ENCODE measurements around the gene CYBA.
"Not testable (repeated sequence)": the region's sequence is repeated elsewhere in the genome, so short reads cannot be mapped to it uniquely, and the experiment has no call there.

CYBA gene

GRCh38 chr16:88677721-88678120, 26.9 kb upstream of the CYBA start:
- no peaks in the 10 kb centered on the region for H3K9me3 ChIP-seq (ENCODE audit: control insufficient read depth in 1 of 2, low read length in 2 of 2)
- H3K27me3 ChIP-seq (ENCODE audit: control insufficient read depth in 1 of 2, insufficient read depth in 2 of 2, low read length in 2 of 2) = no peaks in the 10 kb centered on the region
- H3K36me3 ChIP-seq (ENCODE audit: control insufficient read depth in 1 of 2, insufficient read depth in 2 of 2, low read length in 2 of 2) = peaks cover 0 to 3% of the 10 kb centered on the region in 2 donors
- no peak overlapping the region for H3K4me3 ChIP-seq (ENCODE audit: low read depth in 1 of 2, low read length in 2 of 2)
- no peak overlapping the region for H3K9ac ChIP-seq (ENCODE audit: low read depth in 1 of 2, low read length in 2 of 2)
- peaks cover 7 to 20% of the 10 kb centered on the region in 2 donors for H3K4me1 ChIP-seq (ENCODE audit: control insufficient read depth in 1 of 2, insufficient read depth in 2 of 2, low read length in 2 of 2)
- H3K27ac ChIP-seq (ENCODE audit: low read depth, low read length) = no peak overlapping the region

- H3K9me3 ChIP-seq (ENCODE audit: control insufficient read depth in 1 of 2, low read length in 2 of 2) = no peaks in the 10 kb centered on the region
- H3K4me3 ChIP-seq (ENCODE audit: low read depth in 1 of 2, low read length in 2 of 2) = no peak overlapping the region
- H3K27ac ChIP-seq (ENCODE audit: low read depth, low read length) = no peak overlapping the region
- H3K4me1 ChIP-seq (ENCODE audit: control insufficient read depth in 1 of 2, insufficient read depth in 2 of 2, low read length in 2 of 2) = peaks cover 0 to 12% of the 10 kb centered on the region in 2 donors
- no peak overlapping the region for H3K9ac ChIP-seq (ENCODE audit: low read depth in 1 of 2, low read length in 2 of 2)
- H3K27me3 ChIP-seq (ENCODE audit: control insufficient read depth in 1 of 2, insufficient read depth in 2 of 2, low read length in 2 of 2) = no peaks in the 10 kb centered on the region
- H3K36me3 ChIP-seq (ENCODE audit: control insufficient read depth in 1 of 2, insufficient read depth in 2 of 2, low read length in 2 of 2) = peaks cover 0 to 3% of the 10 kb centered on the region in 2 donors
These were observed 25.8 kb upstream of the CYBA start for GRCh38 chr16:88676502-88677242.

- Histone ChIP-seq H3K27ac (ENCODE audit: low read depth, low read length) (no peak overlapping the region), H3K27me3 (ENCODE audit: control insufficient read depth in 1 of 2, insufficient read depth in 2 of 2, low read length in 2 of 2) (no peaks in the 10 kb centered on the region), H3K9me3 (ENCODE audit: control insufficient read depth in 1 of 2, low read length in 2 of 2) (no peaks in the 10 kb centered on the region), H3K36me3 (ENCODE audit: control insufficient read depth in 1 of 2, insufficient read depth in 2 of 2, low read length in 2 of 2) (peaks cover 0 to 3% of the 10 kb centered on the region in 2 donors), H3K9ac (ENCODE audit: low read depth in 1 of 2, low read length in 2 of 2) (no peak overlapping the region), H3K4me1 (ENCODE audit: control insufficient read depth in 1 of 2, insufficient read depth in 2 of 2, low read length in 2 of 2) (no peaks in the 10 kb centered on the region), H3K4me3 (ENCODE audit: low read depth in 1 of 2, low read length in 2 of 2) (no peak overlapping the region)
These were observed 23.0 kb upstream of the CYBA start for GRCh38 chr16:88673716-88674379.

- Histone ChIP-seq H3K27ac (ENCODE audit: low read depth, low read length) (no peak overlapping the region), H3K36me3 (ENCODE audit: control insufficient read depth in 1 of 2, insufficient read depth in 2 of 2, low read length in 2 of 2) (peaks cover 0 to 3% of the 10 kb centered on the region in 2 donors)
These were observed 21.9 kb upstream of the CYBA start for GRCh38 chr16:88672776-88673175.

GRCh38 chr16:88671806-88672205, 21.0 kb upstream of the CYBA start:
- Histone ChIP-seq H3K27ac (ENCODE audit: low read depth, low read length) (no peak overlapping the region), H3K36me3 (ENCODE audit: control insufficient read depth in 1 of 2, insufficient read depth in 2 of 2, low read length in 2 of 2) (no peaks in the 10 kb centered on the region), H3K9me3 (ENCODE audit: control insufficient read depth in 1 of 2, low read length in 2 of 2) (no peaks in the 10 kb centered on the region), H3K9ac (ENCODE audit: low read depth in 1 of 2, low read length in 2 of 2) (no peak overlapping the region), H3K4me1 (ENCODE audit: control insufficient read depth in 1 of 2, insufficient read depth in 2 of 2, low read length in 2 of 2) (no peaks in the 10 kb centered on the region), H3K4me3 (ENCODE audit: low read depth in 1 of 2, low read length in 2 of 2) (no peak overlapping the region), H3K27me3 (ENCODE audit: control insufficient read depth in 1 of 2, insufficient read depth in 2 of 2, low read length in 2 of 2) (no peaks in the 10 kb centered on the region)

More at GRCh38 chr16:88672776-88673175, 21.9 kb upstream of the CYBA start:
- Histone ChIP-seq H3K9ac (ENCODE audit: low read depth in 1 of 2, low read length in 2 of 2) (no peak overlapping the region), H3K4me1 (ENCODE audit: control insufficient read depth in 1 of 2, insufficient read depth in 2 of 2, low read length in 2 of 2) (no peaks in the 10 kb centered on the region), H3K4me3 (ENCODE audit: low read depth in 1 of 2, low read length in 2 of 2) (no peak overlapping the region), H3K9me3 (ENCODE audit: control insufficient read depth in 1 of 2, low read length in 2 of 2) (no peaks in the 10 kb centered on the region), H3K27me3 (ENCODE audit: control insufficient read depth in 1 of 2, insufficient read depth in 2 of 2, low read length in 2 of 2) (no peaks in the 10 kb centered on the region)

GRCh38 chr16:88669980-88670379, 19.1 kb upstream of the CYBA start:
- no peaks in the 10 kb centered on the region for H3K27me3 ChIP-seq (ENCODE audit: control insufficient read depth in 1 of 2, insufficient read depth in 2 of 2, low read length in 2 of 2)
- no peaks in the 10 kb centered on the region for H3K36me3 ChIP-seq (ENCODE audit: control insufficient read depth in 1 of 2, insufficient read depth in 2 of 2, low read length in 2 of 2)
- H3K4me3 ChIP-seq (ENCODE audit: low read depth in 1 of 2, low read length in 2 of 2) = no peak overlapping the region
- peaks cover 3 to 4% of the 10 kb centered on the region in 2 donors for H3K4me1 ChIP-seq (ENCODE audit: control insufficient read depth in 1 of 2, insufficient read depth in 2 of 2, low read length in 2 of 2)
- H3K9me3 ChIP-seq (ENCODE audit: control insufficient read depth in 1 of 2, low read length in 2 of 2) = no peaks in the 10 kb centered on the region
- no peak overlapping the region for H3K27ac ChIP-seq (ENCODE audit: low read depth, low read length)
- no peak overlapping the region for H3K9ac ChIP-seq (ENCODE audit: low read depth in 1 of 2, low read length in 2 of 2)

GRCh38 chr16:88669493-88669892, 18.6 kb upstream of the CYBA start:
- H3K36me3 ChIP-seq (ENCODE audit: control insufficient read depth in 1 of 2, insufficient read depth in 2 of 2, low read length in 2 of 2); H3K4me3 ChIP-seq (ENCODE audit: low read depth in 1 of 2, low read length in 2 of 2); H3K27me3 ChIP-seq (ENCODE audit: control insufficient read depth in 1 of 2, insufficient read depth in 2 of 2, low read length in 2 of 2); H3K4me1 ChIP-seq (ENCODE audit: control insufficient read depth in 1 of 2, insufficient read depth in 2 of 2, low read length in 2 of 2); H3K27ac ChIP-seq (ENCODE audit: low read depth, low read length); H3K9ac ChIP-seq (ENCODE audit: low read depth in 1 of 2, low read length in 2 of 2); H3K9me3 ChIP-seq (ENCODE audit: control insufficient read depth in 1 of 2, low read length in 2 of 2): not testable (repeated sequence)

GRCh38 chr16:88667461-88667860, 16.6 kb upstream of the CYBA start:
- Histone ChIP-seq H3K36me3 (ENCODE audit: control insufficient read depth in 1 of 2, insufficient read depth in 2 of 2, low read length in 2 of 2) (no peaks in the 10 kb centered on the region), H3K9me3 (ENCODE audit: control insufficient read depth in 1 of 2, low read length in 2 of 2) (no peaks in the 10 kb centered on the region), H3K27ac (ENCODE audit: low read depth, low read length) (no peak overlapping the region), H3K4me3 (ENCODE audit: low read depth in 1 of 2, low read length in 2 of 2) (no peak overlapping the region), H3K27me3 (ENCODE audit: control insufficient read depth in 1 of 2, insufficient read depth in 2 of 2, low read length in 2 of 2) (no peaks in the 10 kb centered on the region), H3K9ac (ENCODE audit: low read depth in 1 of 2, low read length in 2 of 2) (no peak overlapping the region), H3K4me1 (ENCODE audit: control insufficient read depth in 1 of 2, insufficient read depth in 2 of 2, low read length in 2 of 2) (peaks cover 4 to 13% of the 10 kb centered on the region in 2 donors)

GRCh38 chr16:88665570-88665969, 14.7 kb upstream of the CYBA start:
- Histone ChIP-seq H3K4me3 (ENCODE audit: low read depth in 1 of 2, low read length in 2 of 2) (no peak overlapping the region), H3K27ac (ENCODE audit: low read depth, low read length) (no peak overlapping the region), H3K9me3 (ENCODE audit: control insufficient read depth in 1 of 2, low read length in 2 of 2) (no peaks in the 10 kb centered on the region), H3K27me3 (ENCODE audit: control insufficient read depth in 1 of 2, insufficient read depth in 2 of 2, low read length in 2 of 2) (no peaks in the 10 kb centered on the region), H3K9ac (ENCODE audit: low read depth in 1 of 2, low read length in 2 of 2) (no peak overlapping the region), H3K4me1 (ENCODE audit: control insufficient read depth in 1 of 2, insufficient read depth in 2 of 2, low read length in 2 of 2) (peaks cover 10 to 23% of the 10 kb centered on the region in 2 donors), H3K36me3 (ENCODE audit: control insufficient read depth in 1 of 2, insufficient read depth in 2 of 2, low read length in 2 of 2) (no peaks in the 10 kb centered on the region)

GRCh38 chr16:88665148-88665547, 14.3 kb upstream of the CYBA start:
- no peaks in the 10 kb centered on the region for H3K36me3 ChIP-seq (ENCODE audit: control insufficient read depth in 1 of 2, insufficient read depth in 2 of 2, low read length in 2 of 2)
- H3K27ac ChIP-seq (ENCODE audit: low read depth, low read length) = no peak overlapping the region
- H3K9ac ChIP-seq (ENCODE audit: low read depth in 1 of 2, low read length in 2 of 2) = no peak overlapping the region
- H3K9me3 ChIP-seq (ENCODE audit: control insufficient read depth in 1 of 2, low read length in 2 of 2) = no peaks in the 10 kb centered on the region
- no peaks in the 10 kb centered on the region for H3K27me3 ChIP-seq (ENCODE audit: control insufficient read depth in 1 of 2, insufficient read depth in 2 of 2, low read length in 2 of 2)
- peaks cover 10 to 26% of the 10 kb centered on the region in 2 donors for H3K4me1 ChIP-seq (ENCODE audit: control insufficient read depth in 1 of 2, insufficient read depth in 2 of 2, low read length in 2 of 2)
- H3K4me3 ChIP-seq (ENCODE audit: low read depth in 1 of 2, low read length in 2 of 2) = no peak overlapping the region

All from duodenal mucosa (tissue), 2 donors.